Stimulated activated CD4-positive, alpha-beta T cell treated with anti-CD3 and anti-CD28 coated beads, Interleukin-2, amount 100 ng/mL, for 24 hours (primary cell): ENCODE data around the gene TTC23.
"Not testable (repeated sequence)": the region's sequence is repeated elsewhere in the genome, so short reads cannot be mapped to it uniquely, and the experiment has no call there.

Experiments used
- DNase-seq, 2 donors: peaks; one replicate each; pipeline ENCODE4 v3.0.0-alpha.2; 2020

The TTC23 gene

GRCh38 chr15:99117563-99118257 is 131.7 kb downstream of the TTC23 start:
- no peak for DNase-seq

- DNase-seq = no peak
Measured at GRCh38 chr15:99117111-99117510, 132.3 kb downstream of the TTC23 start.

GRCh38 chr15:99115300-99116215 is 133.8 kb downstream of the TTC23 start:
- DNase-seq = no peak

GRCh38 chr15:99114511-99115299 is 134.7 kb downstream of the TTC23 start:
- no peak for DNase-seq

- DNase-seq = no peak
Measured at GRCh38 chr15:99113547-99114271, 135.7 kb downstream of the TTC23 start.

GRCh38 chr15:99111641-99112040 is 137.7 kb downstream of the TTC23 start:
- not testable (repeated sequence) for DNase-seq

DNA sequence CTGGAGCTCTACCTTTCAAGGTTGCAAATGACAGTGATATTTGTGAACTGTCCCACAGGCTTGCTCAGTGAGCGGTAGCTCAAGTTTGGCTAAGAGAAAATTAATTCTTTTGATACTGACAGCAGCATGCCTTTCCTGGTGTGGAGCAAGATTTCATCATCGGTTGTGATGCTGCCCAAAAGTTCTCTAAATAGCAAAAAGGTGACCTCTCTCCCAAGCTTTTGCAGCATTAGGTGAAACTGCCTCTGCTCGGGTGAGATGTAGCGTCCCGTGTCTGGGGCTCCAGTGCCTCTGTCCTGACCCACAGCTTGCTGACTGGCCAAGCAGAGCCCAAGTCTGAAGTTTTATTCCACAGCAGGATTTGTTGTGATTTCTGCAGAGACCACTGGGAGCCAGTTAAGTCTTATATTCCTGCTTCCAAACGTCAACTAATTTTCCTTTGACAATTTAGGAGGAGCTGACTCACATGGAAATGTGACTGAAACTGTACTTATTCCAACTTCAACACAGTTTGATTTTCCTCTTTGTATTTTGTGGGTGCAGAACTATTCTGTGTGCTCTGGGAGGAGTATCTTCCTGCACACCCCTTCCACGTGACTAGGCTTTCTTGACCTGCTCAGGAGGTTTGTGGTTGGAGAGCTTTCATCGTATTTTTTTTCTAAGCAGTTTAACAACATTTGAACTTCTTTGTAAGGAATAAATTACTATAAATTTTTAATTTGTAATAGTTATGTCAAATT is 138.6 kb downstream of the TTC23 start:
- DNase-seq = no peak

DNA sequence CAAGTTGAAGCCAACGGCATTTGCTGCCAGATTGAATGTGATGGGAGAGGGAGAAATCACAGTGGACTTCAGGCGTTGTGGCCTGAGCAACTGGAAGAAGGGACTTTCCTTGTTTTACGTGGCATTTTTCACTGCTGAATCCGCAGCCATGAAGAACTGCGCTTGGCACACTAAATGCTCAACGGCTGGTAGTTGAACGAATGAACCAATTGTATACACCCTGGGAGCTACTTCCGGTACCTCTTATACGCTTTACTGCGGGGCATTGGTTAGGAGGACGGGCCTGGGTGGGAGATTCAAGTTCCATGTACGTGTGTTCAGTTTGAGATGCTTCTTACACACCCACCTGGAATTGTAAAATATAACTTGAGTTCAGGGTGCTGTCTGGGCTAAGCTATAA is 139.3 kb downstream of the TTC23 start:
- DNase-seq = no peak

- no peak for DNase-seq
Measured at GRCh38 chr15:99109555-99110021, 139.8 kb downstream of the TTC23 start.

DNA sequence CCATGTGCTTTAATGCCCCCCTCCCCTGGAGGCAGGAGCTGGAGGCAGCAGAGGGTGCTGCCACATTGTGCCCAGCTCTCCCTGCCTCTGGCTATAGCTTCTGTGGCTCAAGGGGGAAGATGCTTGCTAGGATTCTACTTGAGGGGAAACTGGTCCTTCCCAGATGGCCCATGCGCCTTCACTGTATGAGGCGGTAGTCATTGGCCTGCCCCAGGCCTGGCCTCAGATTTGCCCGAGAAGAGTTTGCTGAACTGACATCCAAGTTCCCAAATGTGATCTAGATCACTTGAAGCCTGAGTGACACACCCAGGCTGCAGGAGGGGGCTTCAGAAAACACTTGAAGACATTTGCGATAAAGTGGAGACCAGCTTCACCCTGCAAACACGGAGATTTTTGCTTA is 140.4 kb downstream of the TTC23 start:
- DNase-seq = no peak

DNA sequence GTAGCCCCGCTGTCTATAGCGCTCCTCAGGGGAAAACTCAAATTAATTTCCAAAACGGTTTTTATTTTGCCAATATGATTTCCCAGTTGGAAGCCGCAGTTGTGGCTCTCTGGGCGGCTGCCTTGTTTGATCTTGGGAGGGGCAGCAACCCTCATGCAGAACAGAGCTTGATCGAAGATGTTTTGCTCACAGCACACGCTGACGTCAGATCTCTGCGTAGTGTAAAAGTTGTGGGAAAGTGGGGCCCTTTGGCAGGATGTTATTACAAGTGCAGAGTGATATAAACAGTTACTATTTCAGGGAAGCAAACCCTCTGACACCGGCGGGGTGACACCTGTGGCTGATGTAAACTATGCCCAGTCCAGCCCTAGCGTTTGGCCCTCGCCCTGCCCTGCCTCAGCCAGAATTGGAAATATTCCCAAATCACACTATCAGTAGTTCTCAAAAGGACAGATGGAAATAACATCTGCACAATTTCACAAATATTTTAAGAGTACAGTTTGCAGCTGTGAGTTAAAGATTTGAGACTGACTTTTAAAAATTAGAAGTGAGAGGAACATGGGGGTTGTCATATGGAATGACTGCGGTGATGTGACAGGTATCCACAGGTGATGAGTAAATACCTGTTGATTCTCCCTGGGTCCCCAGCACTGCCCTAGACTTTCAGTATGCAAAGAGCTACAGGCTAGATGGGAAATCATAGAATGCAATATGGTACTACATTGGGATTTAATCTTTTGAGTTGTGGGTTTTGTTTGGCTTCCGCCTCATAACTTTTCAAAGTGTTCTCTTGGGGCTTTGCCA is 142.8 kb downstream of the TTC23 start:
- no peak for DNase-seq

GRCh38 chr15:99105514-99106341 is 143.7 kb downstream of the TTC23 start:
- DNase-seq = peak in 1 of 2 donors; percentile 53

- peak; percentile 20 to 62 for DNase-seq
Measured at GRCh38 chr15:99104788-99105513, 144.4 kb downstream of the TTC23 start, which contains the start of gene SYNM. Gene SYNM, plus strand, starts transcription at chr15:99105080. Its CDS starts 120 bp downstream, at chr15:99105200.

- no peak for DNase-seq
Measured at GRCh38 chr15:99103279-99103678, 146.1 kb downstream of the TTC23 start.

DNA sequence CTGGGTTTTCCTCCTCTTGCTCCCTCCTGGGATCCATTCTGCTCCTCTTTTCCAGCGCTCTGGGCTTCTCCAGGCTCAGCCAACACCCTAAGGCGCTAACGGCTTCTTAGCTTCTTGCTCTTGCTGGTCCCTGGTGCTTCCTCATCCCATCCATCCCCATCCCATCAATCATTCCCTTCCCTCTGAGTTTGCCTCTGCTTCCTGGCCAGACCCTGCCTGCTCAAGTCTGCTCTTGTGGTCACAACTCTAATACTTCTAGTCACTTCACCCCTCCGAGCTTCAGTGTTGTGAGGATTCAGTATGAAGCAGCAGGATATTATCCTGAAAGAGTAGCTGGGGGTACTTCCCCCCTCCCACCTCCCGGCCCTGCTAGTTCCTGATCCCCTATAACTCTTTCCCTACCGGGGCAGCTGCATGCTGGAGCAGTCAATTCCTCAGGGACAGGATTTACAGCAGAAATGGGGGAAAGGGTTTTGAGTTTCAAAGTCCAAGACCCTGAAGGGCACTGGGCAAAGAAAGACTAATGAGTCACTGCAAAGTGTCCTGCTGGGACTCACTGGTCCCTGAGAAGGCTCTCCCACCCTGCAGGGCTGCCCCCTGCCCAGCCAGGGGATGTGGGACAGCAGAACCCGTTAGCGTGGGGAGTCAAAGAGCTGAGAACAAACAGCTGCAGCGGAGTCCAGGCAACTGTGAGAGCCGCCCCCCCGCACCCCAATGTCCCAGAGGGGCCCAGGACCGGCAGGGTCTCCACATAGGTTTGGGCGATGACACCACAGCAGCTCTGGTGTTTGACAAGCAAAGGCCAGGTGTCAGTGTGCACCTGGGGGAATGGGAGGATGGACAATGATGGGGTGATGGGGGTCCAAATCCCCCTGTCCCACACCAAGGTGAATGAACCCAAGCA is 146.8 kb downstream of the TTC23 start:
- DNase-seq = no peak

- no peak for DNase-seq
Measured at GRCh38 chr15:99101501-99101900, 147.9 kb downstream of the TTC23 start.

DNA sequence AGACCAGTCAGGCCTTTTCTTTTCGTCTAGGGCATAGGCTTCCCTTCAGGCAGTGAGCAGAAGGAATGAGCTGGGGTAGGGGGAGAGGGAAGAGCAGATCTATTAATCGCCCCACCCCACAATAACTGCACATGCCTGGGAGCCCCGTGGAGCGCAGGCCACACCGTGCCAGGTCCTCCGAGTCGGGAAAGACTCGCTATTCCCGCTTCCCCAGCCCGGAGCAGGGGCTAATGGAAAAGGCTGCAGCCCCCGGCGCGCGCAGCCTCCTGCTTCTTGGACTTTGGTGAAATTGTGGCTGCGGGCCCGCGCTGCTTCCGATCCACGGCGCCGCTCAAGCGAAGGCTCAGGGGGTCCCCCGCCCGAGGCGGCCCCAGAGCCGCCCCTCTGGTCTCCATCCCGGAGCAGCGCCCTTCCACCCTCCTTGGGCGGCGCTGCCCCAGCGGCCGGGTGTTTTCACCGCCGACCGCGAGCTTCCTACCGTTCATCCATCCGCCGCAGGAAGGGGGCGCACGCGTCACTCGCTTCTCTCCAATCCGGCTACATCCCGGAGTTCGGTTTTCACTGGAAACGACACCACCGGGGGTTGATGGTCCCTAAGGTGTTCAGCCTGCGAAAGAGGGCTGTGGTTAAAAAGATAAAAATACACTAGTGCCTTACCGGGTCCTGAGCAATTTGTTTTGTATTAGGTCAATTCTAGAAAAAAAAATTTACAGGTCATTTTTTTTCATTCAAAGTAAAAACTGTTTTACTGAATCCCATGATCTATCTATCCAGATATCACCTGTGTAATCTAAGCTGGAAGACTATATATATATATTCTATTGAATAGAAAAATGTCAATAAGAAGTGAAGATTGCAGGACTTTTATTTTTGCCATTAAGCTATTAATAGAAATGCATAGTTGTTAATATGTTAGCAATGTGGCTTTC is 148.9 kb downstream of the TTC23 start:
- DNase-seq = peak; percentile 48 to 74
